Stimulated activated naive B cell treated with anti-CD40 and anti-IgM and Interleukin-4, amounts not matched to agents 10 μg/mL and 1 μg/mL and 100 μg/mL, for 72 hours (primary cell): ENCODE results near the gene DGKI.

ENCODE experiments used
- ATAC-seq, 2 donors: fragments of 150-1000 bp; cut with Tn5 transposase; replicated peaks; 2 replicates each; pipeline ENCODE4 v1.10.0; 2021; ENCODE audit warnings: moderate library complexity in 1 of 2
- DNase-seq: peaks from one replicate; pipeline ENCODE4 v3.0.0; 2021
- H3K27ac Mint-ChIP-seq: one replicate; pipeline ENCODE4 v1.8.0; 2022; ENCODE audit warnings: mild to moderate bottlenecking, mixed read lengths
- H3K27me3 Mint-ChIP-seq, 2 donors: one replicate each; pipeline ENCODE4 v1.8.0; 2022; ENCODE audit warnings: mixed read lengths in 2 of 2
- H3K36me3 Mint-ChIP-seq, 2 donors: one replicate each; pipeline ENCODE4 v1.8.0; 2022; ENCODE audit warnings: mixed read lengths in 2 of 2, mild to moderate bottlenecking in 1 of 2
- H3K4me1 Mint-ChIP-seq, 2 donors: one replicate each; pipeline ENCODE4 v1.8.0; 2022; ENCODE audit warnings: mixed read lengths in 2 of 2, mild to moderate bottlenecking in 1 of 2
- H3K4me3 Mint-ChIP-seq, 2 donors: one replicate each; pipeline ENCODE4 v1.8.0; 2022; ENCODE audit warnings: mild to moderate bottlenecking in 2 of 2, mixed read lengths in 2 of 2, moderate library complexity in 1 of 2
- H3K9me3 Mint-ChIP-seq, 2 donors: one replicate each; pipeline ENCODE4 v1.8.0; 2022; ENCODE audit warnings: mixed read lengths in 2 of 2, mild to moderate bottlenecking in 1 of 2

Gene DGKI

DNA sequence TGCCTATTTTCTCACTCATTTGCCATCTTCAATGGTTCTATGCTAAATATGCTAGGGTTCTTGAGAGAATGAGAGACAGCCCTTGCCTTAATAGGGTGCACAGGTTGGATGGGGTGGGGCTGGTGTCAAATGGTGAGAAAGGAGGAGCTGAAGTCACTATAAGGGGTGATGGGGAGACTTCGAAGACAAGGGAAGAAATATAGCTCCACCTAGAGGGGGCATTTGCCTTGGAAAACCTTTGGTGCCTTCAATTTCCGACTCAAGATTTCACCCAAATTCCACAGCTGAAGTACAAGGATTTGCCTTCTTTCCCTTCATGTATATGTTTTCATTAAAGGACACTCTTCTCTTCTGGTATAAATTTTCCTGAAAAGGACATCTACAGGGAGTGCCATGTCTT lies 508.9 kb downstream of the DGKI start:
- H3K27ac Mint-ChIP-seq, result no peak overlapping the region
- no peak for DNase-seq
- no peaks in the 10 kb centered on the region for H3K4me1 Mint-ChIP-seq
- no peaks in the 10 kb centered on the region for H3K27me3 Mint-ChIP-seq
- no peak overlapping the region for H3K4me3 Mint-ChIP-seq
- ATAC-seq, result no peak
- no peaks in the 10 kb centered on the region for H3K36me3 Mint-ChIP-seq
- peaks cover 0 to 2% of the 10 kb centered on the region in 2 donors for H3K9me3 Mint-ChIP-seq

DNA sequence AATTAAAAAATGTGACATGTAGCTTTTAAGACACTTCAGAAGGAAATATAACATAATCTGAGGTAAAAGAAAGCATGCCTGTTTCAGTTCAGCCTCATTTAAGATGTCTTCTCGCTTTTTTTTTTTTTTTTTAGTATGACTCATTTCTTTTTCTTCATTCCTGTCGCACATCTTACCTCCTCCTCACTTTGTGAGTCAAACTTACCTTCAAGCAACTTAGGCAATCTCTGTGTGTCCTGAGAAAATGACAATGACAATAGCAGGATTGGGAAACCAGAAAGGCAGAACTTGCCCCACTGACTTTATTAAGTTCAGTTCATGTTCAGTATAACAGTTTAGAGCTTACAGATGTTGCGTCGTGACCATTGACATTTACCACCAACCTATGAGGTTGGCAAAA lies 511.0 kb downstream of the DGKI start:
- H3K27me3 Mint-ChIP-seq, result no peaks in the 10 kb centered on the region
- H3K36me3 Mint-ChIP-seq, result no peaks in the 10 kb centered on the region
- H3K9me3 Mint-ChIP-seq, result peaks cover 0 to 2% of the 10 kb centered on the region in 2 donors
- H3K27ac Mint-ChIP-seq, result no peak overlapping the region
- DNase-seq, result no peak
- H3K4me1 Mint-ChIP-seq, result no peaks in the 10 kb centered on the region
- no peak for ATAC-seq
- H3K4me3 Mint-ChIP-seq, result no peak overlapping the region

GRCh38 chr7:137331378-137331777 lies 515.4 kb downstream of the DGKI start:
- Mint-ChIP-seq H3K27ac (no peak overlapping the region), H3K27me3 (no peaks in the 10 kb centered on the region), H3K4me3 (no peak overlapping the region), H3K4me1 (no peaks in the 10 kb centered on the region), H3K36me3 (no peaks in the 10 kb centered on the region), H3K9me3 (peaks cover 4 to 5% of the 10 kb centered on the region in 2 donors)
- ATAC-seq (no peak), DNase-seq (no peak)
